HG02571 (cell line): ENCODE measurements around the gene GALNT1.

Experiments
- ATAC-seq: cut with Tn5 transposase; IDR thresholded peaks from one replicate; pipeline ENCODE4 v1.9.1; 2021; ENCODE audit warnings: mild to moderate bottlenecking, moderate library complexity; ENCODE audit not compliant: unreplicated experiment

Gene GALNT1

DNA sequence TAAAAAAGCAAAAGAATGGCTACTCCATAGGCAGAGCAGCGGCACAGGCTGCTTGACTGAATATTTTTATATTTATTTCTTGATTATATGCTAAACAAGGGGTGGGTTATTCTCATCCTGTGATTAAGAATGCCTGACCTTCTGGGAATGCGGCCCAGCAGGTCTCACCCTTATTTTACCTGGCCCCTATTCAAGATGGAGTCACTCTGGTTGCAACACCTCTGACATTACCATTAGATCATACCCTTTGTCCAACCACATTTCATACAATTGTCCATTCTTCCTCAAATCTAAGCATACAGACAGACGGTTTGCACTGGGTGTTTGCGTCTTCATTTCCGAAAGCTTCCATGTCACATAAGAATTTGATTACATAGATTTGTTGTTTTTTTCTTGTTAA, 168.2 kb downstream of the GALNT1 start:
- ATAC-seq = no peak

DNA sequence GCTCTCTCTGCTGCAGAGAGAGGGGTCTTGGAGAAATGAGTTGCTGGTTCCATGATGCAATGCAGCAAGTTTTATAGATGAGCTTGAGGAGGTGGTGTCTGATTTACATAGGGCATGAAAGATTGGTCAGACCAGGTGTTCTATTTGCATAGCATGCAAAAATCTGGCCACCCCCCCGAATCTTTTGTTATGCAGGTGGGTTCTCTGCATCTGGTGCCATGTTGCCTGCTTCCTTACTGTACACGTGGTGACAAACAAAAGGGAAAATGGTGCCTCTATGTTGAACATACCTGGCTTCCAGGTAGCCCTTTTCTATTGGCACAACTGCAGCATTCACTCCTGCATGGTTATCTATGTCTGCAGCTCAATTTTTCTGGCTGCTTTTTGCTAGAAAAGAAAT, 169.4 kb downstream of the GALNT1 start:
- ATAC-seq = no peak

GRCh38 chr18:35753306-35753910, 171.9 kb downstream of the GALNT1 start:
- ATAC-seq = no peak

- ATAC-seq = no peak
Observed at GRCh38 chr18:35754464-35754863, 172.9 kb downstream of the GALNT1 start.

DNA sequence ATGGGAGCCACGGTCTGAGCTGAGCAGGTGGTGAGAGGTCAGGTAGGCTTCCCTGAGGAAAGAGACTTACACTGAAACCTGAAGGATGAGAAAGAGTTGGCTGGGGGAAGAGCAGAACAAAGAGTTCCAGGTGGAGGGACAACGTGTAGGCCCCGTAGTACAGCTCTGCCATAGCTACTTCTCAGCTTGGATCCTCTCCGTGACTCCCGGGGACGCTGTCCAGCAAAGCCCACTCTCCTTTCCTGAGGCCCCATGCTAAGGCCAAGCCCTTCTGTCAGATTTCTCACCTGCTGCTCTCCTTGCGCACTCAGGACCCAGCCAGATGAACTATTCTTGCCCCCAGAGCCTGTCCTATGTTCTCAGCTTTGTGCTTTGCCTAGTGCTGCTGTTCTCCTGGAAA, 173.8 kb downstream of the GALNT1 start:
- ATAC-seq = no peak

DNA sequence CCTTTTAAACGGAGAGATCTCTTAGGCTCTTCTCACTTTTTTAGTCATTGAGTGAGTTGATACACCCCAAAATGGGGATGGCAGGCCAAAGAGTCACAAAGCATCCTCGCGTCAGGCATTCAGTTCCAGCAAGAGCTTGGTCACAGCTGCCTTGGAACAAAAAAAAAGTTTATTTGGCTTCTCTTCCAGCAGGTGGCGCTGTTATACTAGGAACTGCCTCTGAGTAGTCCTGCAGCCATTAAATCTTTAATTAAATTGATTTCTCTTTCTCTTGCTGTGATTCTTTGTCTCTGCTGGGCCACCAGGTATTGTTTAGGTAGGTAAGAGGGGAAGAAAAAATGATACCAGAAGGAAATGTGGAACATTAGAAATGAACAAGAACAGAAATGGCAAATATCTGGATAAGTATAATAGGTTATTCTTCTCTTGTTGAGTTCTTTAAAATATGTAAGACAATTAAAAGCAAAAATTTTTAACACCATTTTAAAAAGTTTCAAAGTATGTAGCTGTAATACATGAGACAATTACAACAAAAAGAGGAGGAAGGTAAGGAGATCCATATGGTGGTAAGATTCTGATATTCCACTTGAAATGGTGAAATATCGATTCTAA, 175.1 kb downstream of the GALNT1 start:
- no peak for ATAC-seq
